ENCODE results near the gene CFD.

DNA sequence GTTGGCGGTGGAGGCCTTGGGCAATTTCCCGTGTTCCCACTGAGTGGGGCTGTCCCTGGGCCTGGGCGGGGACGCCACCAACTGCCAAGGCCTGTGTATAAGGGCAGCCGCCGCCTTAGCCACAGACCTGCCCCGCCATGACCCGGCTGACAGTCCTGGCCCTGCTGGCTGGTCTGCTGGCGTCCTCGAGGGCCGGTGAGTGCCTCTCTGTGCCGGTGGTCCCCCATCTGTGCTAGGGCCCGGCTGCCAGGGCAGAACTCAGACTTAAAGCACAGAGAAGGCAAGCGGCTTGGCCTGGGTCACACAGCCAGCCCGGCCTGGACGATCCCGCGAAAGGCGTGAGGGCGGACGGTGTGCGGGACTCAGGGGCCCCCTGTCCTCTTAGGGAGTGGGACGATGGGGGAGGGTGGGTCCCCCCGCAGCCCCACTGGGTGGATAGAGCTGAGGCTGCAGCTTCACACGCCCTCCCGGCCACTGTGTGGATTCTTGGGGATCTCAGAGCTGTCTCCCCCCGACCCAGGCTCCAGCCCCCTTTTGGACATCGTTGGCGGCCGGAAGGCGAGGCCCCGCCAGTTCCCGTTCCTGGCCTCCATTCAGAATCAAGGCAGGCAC lies 31.6 kb upstream of the CFD start, which contains the start of gene AZU1:
- TF ChIP-seq, protein P1, sequence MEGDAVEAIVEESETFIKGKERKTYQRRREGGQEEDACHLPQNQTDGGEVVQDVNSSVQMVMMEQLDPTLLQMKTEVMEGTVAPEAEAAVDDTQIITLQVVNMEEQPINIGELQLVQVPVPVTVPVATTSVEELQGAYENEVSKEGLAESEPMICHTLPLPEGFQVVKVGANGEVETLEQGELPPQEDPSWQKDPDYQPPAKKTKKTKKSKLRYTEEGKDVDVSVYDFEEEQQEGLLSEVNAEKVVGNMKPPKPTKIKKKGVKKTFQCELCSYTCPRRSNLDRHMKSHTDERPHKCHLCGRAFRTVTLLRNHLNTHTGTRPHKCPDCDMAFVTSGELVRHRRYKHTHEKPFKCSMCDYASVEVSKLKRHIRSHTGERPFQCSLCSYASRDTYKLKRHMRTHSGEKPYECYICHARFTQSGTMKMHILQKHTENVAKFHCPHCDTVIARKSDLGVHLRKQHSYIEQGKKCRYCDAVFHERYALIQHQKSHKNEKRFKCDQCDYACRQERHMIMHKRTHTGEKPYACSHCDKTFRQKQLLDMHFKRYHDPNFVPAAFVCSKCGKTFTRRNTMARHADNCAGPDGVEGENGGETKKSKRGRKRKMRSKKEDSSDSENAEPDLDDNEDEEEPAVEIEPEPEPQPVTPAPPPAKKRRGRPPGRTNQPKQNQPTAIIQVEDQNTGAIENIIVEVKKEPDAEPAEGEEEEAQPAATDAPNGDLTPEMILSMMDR (IDR thresholded peaks at IDR 0.05; ENCODE audit: low read depth, low read length, missing input control): no peak
- TF ChIP-seq TAF1 (conservative IDR thresholded peaks at IDR 0.05) (no peak), RAD21 (IDR thresholded peaks at IDR 0.05) (no peak), EGR1 (IDR thresholded peaks at IDR 0.05; ENCODE audit: low read depth in 2 of 2) (no peak), JUND (IDR thresholded peaks at IDR 0.05) (no peak)
- TF ChIP-seq, protein P2, sequence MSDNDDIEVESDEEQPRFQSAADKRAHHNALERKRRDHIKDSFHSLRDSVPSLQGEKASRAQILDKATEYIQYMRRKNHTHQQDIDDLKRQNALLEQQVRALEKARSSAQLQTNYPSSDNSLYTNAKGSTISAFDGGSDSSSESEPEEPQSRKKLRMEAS (IDR thresholded peaks at IDR 0.05): no peak
- TF ChIP-seq, protein P3, sequence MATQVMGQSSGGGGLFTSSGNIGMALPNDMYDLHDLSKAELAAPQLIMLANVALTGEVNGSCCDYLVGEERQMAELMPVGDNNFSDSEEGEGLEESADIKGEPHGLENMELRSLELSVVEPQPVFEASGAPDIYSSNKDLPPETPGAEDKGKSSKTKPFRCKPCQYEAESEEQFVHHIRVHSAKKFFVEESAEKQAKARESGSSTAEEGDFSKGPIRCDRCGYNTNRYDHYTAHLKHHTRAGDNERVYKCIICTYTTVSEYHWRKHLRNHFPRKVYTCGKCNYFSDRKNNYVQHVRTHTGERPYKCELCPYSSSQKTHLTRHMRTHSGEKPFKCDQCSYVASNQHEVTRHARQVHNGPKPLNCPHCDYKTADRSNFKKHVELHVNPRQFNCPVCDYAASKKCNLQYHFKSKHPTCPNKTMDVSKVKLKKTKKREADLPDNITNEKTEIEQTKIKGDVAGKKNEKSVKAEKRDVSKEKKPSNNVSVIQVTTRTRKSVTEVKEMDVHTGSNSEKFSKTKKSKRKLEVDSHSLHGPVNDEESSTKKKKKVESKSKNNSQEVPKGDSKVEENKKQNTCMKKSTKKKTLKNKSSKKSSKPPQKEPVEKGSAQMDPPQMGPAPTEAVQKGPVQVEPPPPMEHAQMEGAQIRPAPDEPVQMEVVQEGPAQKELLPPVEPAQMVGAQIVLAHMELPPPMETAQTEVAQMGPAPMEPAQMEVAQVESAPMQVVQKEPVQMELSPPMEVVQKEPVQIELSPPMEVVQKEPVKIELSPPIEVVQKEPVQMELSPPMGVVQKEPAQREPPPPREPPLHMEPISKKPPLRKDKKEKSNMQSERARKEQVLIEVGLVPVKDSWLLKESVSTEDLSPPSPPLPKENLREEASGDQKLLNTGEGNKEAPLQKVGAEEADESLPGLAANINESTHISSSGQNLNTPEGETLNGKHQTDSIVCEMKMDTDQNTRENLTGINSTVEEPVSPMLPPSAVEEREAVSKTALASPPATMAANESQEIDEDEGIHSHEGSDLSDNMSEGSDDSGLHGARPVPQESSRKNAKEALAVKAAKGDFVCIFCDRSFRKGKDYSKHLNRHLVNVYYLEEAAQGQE (IDR thresholded peaks at IDR 0.05): no peak
